ENCODE measurements around the gene TPX2.

Gene TPX2

DNA sequence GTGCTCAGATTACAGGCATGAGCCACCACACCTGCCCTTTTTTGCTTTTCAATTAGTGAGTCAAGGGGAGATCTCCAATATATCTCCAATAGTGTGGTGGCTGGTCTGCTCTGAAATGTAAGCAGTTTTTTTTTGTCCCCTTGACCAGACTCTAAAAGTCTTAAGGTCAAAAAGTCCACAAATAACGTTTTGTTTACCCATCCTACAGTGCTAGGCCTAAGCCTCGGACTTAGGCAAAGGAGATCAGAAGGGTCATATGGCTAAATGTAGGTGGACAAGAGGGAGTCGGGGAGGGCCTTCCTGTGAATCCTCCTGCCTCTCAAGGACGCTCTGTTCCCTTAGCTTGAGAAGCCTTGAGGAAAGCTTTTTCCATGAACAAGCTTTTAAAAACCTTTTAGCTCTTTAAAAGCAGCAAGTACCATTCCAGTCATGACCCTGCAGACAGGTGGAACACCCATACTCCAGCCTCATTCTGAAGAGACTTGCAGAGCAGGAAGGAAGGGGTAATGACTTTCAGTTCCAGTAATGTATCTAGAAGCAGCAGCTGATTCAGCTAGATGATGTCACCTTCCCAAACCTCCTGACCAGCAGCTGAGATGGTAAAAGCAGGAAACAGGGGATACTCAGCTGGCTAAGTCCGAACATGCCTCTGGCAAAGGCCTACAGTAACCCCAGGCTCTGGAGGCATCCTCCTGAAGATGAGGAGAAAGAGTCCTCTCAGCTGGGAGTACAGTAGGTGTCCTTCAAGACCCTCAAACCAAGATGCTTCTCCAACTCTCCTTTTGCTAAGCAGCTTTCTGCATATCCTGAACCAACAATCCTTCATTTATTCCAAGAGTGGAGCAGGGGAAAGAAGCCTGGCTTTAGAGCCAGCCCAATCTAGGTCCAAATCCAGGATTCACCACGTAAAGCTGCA, 40.0 kb upstream of the TPX2 start (continued):
- TF ChIP-seq, protein P1, sequence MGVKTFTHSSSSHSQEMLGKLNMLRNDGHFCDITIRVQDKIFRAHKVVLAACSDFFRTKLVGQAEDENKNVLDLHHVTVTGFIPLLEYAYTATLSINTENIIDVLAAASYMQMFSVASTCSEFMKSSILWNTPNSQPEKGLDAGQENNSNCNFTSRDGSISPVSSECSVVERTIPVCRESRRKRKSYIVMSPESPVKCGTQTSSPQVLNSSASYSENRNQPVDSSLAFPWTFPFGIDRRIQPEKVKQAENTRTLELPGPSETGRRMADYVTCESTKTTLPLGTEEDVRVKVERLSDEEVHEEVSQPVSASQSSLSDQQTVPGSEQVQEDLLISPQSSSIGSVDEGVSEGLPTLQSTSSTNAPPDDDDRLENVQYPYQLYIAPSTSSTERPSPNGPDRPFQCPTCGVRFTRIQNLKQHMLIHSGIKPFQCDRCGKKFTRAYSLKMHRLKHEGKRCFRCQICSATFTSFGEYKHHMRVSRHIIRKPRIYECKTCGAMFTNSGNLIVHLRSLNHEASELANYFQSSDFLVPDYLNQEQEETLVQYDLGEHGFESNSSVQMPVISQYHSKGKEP (tag by site-specific recombination; IDR thresholded peaks at IDR 0.05): no peak
- TF ChIP-seq ZNF391 (tag by site-specific recombination; IDR thresholded peaks at IDR 0.05; ENCODE audit: borderline replicate concordance, low read depth) (no peak), ZNF645 (tag by site-specific recombination; IDR thresholded peaks at IDR 0.05) (no peak), ZNF10 (tag by site-specific recombination; IDR thresholded peaks at IDR 0.05) (no peak), ZNF670 (tag by site-specific recombination; IDR thresholded peaks at IDR 0.05; ENCODE audit: low read depth) (no peak), ZNF18 (tag by site-specific recombination; IDR thresholded peaks at IDR 0.05) (no peak), ZNF335 (tag by site-specific recombination; conservative IDR thresholded peaks at IDR 0.05) (no peak), ZNF654 (tag by site-specific recombination; IDR thresholded peaks at IDR 0.05; ENCODE audit: low read depth) (no peak), ZNF175 (tag by site-specific recombination; IDR thresholded peaks at IDR 0.05) (no peak), ZNF140 (tag by site-specific recombination; IDR thresholded peaks at IDR 0.05) (no peak), ZNF785 (tag by site-specific recombination; IDR thresholded peaks at IDR 0.05) (no peak), ZNF148 (tag by site-specific recombination; IDR thresholded peaks at IDR 0.05; ENCODE audit: borderline replicate concordance) (no peak), ZNF561 (tag by site-specific recombination; IDR thresholded peaks at IDR 0.05; ENCODE audit: borderline replicate concordance) (no peak), ZNF132 (tag by site-specific recombination; IDR thresholded peaks at IDR 0.05; ENCODE audit: borderline replicate concordance) (no peak), ZNF24 (tag by site-specific recombination; IDR thresholded peaks at IDR 0.05) (no peak), MYNN (tag by site-specific recombination; IDR thresholded peaks at IDR 0.05; ENCODE audit: borderline replicate concordance) (no peak), ZNF114 (tag by site-specific recombination; IDR thresholded peaks at IDR 0.05) (no peak), ZBTB21 (tag by site-specific recombination; IDR thresholded peaks at IDR 0.05) (no peak), ZNF157 (tag by site-specific recombination; IDR thresholded peaks at IDR 0.05) (no peak), EGR2 (tag by site-specific recombination; IDR thresholded peaks at IDR 0.05; ENCODE audit: low read depth) (no peak), ZNF791 (tag by site-specific recombination; IDR thresholded peaks at IDR 0.05) (no peak), SETDB1 (IDR thresholded peaks at IDR 0.05; ENCODE audit: insufficient read length, low read length) (no peak), ZNF138 (tag by site-specific recombination; IDR thresholded peaks at IDR 0.05; ENCODE audit: borderline replicate concordance) (no peak), SCRT2 (tag by site-specific recombination; IDR thresholded peaks at IDR 0.05) (peak; percentile 85), ZNF184 (tag by site-specific recombination; IDR thresholded peaks at IDR 0.05) (no peak), HOXA7 (CRISPR knock-in tag; IDR thresholded peaks at IDR 0.05; ENCODE audit: borderline replicate concordance) (no peak), ZNF623 (tag by site-specific recombination; IDR thresholded peaks at IDR 0.05) (no peak), KLF9 (tag by site-specific recombination; IDR thresholded peaks at IDR 0.05; ENCODE audit: low read depth) (no peak), ZSCAN30 (tag by site-specific recombination; IDR thresholded peaks at IDR 0.05) (no peak)
- TF ChIP-seq, protein P2, sequence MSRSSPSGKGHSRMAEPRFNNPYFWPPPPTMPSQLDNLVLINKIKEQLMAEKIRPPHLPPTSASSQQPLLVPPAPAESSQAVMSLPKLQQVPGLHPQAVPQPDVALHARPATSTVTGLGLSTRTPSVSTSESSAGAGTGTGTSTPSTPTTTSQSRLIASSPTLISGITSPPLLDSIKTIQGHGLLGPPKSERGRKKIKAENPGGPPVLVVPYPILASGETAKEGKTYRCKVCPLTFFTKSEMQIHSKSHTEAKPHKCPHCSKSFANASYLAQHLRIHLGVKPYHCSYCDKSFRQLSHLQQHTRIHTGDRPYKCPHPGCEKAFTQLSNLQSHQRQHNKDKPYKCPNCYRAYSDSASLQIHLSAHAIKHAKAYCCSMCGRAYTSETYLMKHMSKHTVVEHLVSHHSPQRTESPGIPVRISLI (tag by site-specific recombination; IDR thresholded peaks at IDR 0.05): no peak
- TF ChIP-seq, protein P3, sequence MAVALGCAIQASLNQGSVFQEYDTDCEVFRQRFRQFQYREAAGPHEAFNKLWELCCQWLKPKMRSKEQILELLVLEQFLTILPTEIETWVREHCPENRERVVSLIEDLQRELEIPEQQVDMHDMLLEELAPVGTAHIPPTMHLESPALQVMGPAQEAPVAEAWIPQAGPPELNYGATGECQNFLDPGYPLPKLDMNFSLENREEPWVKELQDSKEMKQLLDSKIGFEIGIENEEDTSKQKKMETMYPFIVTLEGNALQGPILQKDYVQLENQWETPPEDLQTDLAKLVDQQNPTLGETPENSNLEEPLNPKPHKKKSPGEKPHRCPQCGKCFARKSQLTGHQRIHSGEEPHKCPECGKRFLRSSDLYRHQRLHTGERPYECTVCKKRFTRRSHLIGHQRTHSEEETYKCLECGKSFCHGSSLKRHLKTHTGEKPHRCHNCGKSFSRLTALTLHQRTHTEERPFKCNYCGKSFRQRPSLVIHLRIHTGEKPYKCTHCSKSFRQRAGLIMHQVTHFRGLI (tag by site-specific recombination; IDR thresholded peaks at IDR 0.05): no peak
